ENCODE results near the gene NTRK3.

DNA sequence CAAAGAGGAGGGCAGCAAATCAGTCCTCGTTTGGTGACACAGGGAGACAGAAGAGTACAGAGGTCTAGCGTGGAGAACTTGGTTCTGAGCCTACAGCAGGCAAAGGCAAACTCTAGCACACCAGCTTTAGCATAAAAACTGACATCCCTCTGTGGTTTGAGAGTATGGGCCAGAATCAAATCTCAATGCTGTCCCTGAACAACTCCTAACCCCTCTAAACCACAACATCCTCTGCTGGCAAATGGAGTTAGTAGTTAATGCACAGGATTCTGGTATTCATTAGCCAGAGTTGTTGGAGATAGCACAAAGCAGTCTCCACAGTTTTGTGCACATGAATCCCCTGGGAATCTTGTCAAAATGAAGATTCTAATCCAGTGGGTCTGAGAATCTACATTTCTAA lies 315.8 kb downstream of the NTRK3 start:
- TF ChIP-seq, protein P1, sequence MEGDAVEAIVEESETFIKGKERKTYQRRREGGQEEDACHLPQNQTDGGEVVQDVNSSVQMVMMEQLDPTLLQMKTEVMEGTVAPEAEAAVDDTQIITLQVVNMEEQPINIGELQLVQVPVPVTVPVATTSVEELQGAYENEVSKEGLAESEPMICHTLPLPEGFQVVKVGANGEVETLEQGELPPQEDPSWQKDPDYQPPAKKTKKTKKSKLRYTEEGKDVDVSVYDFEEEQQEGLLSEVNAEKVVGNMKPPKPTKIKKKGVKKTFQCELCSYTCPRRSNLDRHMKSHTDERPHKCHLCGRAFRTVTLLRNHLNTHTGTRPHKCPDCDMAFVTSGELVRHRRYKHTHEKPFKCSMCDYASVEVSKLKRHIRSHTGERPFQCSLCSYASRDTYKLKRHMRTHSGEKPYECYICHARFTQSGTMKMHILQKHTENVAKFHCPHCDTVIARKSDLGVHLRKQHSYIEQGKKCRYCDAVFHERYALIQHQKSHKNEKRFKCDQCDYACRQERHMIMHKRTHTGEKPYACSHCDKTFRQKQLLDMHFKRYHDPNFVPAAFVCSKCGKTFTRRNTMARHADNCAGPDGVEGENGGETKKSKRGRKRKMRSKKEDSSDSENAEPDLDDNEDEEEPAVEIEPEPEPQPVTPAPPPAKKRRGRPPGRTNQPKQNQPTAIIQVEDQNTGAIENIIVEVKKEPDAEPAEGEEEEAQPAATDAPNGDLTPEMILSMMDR (conservative IDR thresholded peaks at IDR 0.05; ENCODE audit: low read length) = no peak
- no peak for TF ChIP-seq EZH2phosphoT487 (IDR thresholded peaks at IDR 0.05; ENCODE audit: borderline replicate concordance)

Measured in Loucy (cell line).